NOMO-1 (cell line): ENCODE results near the gene MRGPRX4.

Source experiments
- DNase-seq, 2 experiments: peaks; one replicate each; lab custom pipeline; 2025; ENCODE audit not compliant: unreplicated experiment in 2 of 2; lab: John Stamatoyannopoulos, UW

MRGPRX4 gene

DNA sequence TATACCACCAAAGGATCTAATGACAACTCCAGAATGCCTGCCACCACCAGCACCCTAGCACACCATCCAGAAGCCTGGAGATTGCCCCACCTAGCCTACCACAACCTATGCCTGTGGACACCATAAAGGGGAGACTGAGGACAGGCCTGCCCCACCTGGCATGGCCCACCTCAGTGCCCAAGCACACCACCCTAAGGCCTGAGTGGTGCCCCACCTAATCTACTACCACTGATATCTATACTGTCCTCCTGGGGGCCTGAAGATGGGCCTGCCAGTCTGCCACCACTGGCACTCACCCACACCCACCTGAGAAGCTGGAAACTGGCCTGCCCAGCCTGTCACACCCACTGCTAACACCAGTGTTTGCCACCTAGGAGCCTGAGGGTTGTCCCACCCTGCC, 32.1 kb downstream of the MRGPRX4 start:
- no peak for DNase-seq

DNA sequence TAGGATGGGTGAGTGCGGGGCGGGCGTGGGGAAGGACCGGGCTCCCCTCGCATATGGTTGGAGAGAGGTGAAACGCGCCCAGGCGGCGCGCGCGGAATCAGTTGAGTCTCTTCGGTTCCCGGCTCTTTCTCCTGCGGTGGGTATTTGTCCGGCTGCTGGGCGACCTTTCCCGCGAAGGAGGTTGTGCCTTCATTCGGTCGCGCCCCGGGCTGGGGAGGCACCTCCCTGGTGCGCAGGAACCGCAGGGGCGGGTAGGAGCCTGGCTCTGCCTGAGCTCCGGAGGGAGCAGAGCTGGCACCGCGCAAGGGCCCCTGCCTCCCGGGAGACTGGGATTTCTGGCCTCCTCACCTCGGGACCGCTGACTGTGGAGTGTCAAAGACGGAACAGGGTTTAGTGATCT, 36.4 kb downstream of the MRGPRX4 start:
- no peak for DNase-seq

DNA sequence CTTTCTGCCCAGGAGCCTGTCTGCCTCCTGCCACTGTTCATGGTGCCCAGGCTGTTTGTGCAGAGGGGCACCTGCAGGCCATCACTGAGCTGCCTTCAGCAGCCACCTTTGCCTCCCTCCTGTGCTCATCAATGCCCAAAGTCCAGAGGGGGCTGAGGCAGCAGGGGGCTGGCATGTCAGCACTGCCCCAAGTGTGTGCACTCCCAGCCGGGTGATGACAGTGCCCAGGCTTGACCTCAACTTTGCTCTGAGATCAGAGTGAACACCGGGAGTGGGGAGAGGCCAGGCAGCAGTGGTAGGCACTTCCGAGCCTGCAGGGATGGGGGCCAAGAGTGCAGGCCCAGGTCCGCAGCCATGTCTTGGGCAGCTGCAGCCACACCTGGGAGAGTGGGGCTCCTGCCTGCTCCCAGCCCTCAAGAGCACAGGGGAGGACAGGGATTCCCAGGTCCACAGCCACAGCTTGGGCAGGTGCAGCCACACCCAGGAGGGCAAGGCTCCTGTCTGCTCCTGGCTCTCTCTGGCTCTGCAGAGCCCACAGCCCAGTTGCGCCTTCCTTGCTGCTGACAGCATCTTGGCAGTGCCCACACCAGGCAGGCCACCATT, 48.7 kb downstream of the MRGPRX4 start:
- DNase-seq: no peak

DNA sequence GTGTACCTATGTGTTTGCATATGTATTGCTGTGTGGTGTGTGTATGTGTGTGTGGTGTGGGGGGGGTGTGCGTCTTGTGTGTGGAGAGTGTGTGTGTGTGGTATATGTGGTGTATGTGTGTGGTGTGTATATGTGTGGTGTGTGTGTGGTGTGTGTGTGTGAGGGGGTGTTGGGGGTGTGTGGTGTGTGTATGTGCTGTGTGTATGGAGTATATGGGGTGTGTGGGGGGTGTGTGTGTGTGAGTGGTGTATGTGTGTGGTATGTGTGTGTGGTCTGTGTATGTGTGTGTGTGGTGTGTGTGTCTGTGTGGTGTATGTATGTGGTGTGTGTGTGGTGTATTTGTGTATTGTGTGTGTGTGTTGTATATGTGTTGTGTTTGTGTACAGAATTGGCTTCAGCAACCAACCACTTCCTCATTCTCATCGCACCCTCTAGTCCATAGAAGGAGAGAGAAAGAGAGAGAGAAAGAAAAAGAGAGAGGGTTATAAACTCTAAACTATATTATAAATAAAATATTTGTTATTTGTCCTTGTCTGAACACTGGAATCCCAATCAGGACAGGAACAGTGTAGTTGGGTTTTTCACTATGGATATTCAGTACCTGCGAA, 50.3 kb downstream of the MRGPRX4 start:
- no peak for DNase-seq
